ENCODE measurements around the gene USP36.
"Not testable (repeated sequence)": the region's sequence is repeated elsewhere in the genome, so short reads cannot be mapped to it uniquely, and the experiment has no call there.

USP36 gene

GRCh38 chr17:78781104-78781892 is 59.3 kb downstream of the USP36 start:
- Histone ChIP-seq H3K4me3 (peak overlapping the region; percentile 56), H3K9me3 (no peaks in the 10 kb centered on the region), H3K27me3 (ENCODE audit: low read depth) (no peaks in the 10 kb centered on the region), H3K4me1 (peaks cover 8% of the 10 kb centered on the region), H3K36me3 (replicated peaks) (0 out of 2 replicates have a peak, but pooled peaks cover 2% of the 10 kb centered on the region)
- peak in 1 of 2 experiments; percentile 65 for DNase-seq (ENCODE audit: low spot score in 2 of 2)
- in situ Hi-C loops (cut with MboI; ENCODE audit: low sequenced_read_pairs), result no loop called here

GRCh38 chr17:78780335-78780734 is 60.3 kb downstream of the USP36 start:
- Histone ChIP-seq H3K4me1 (peaks cover 8% of the 10 kb centered on the region), H3K4me3 (no peak overlapping the region; the same call in 1 of the 2 replicates), H3K36me3 (replicated peaks) (0 out of 2 replicates have a peak, but pooled peaks cover 2% of the 10 kb centered on the region), H3K9me3 (no peaks in the 10 kb centered on the region), H3K27me3 (ENCODE audit: low read depth) (no peaks in the 10 kb centered on the region)
- DNase-seq (ENCODE audit: low spot score in 2 of 2), result no peak
- in situ Hi-C loops (cut with MboI; ENCODE audit: low sequenced_read_pairs), result no loop called here

GRCh38 chr17:78779850-78780249 is 60.8 kb downstream of the USP36 start:
- H3K4me3 ChIP-seq, result no peak overlapping the region
- H3K9me3 ChIP-seq, result no peaks in the 10 kb centered on the region
- H3K36me3 ChIP-seq (replicated peaks), result 0 out of 2 replicates have a peak, but pooled peaks cover 2% of the 10 kb centered on the region
- no peak for DNase-seq (ENCODE audit: low spot score in 2 of 2)
- in situ Hi-C loops (cut with MboI; ENCODE audit: low sequenced_read_pairs), result no loop called here
- H3K4me1 ChIP-seq, result peaks cover 8% of the 10 kb centered on the region
- no peaks in the 10 kb centered on the region for H3K27me3 ChIP-seq (ENCODE audit: low read depth)

GRCh38 chr17:78779286-78779651 is 61.3 kb downstream of the USP36 start:
- H3K36me3 ChIP-seq (replicated peaks); H3K27me3 ChIP-seq (ENCODE audit: low read depth); DNase-seq (ENCODE audit: low spot score in 2 of 2); in situ Hi-C loops (cut with MboI; ENCODE audit: low sequenced_read_pairs); H3K9me3 ChIP-seq; H3K4me1 ChIP-seq; H3K4me3 ChIP-seq: not testable (repeated sequence)

- H3K36me3 ChIP-seq (replicated peaks), result 0 out of 2 replicates have a peak, but pooled peaks cover 2% of the 10 kb centered on the region
- H3K9me3 ChIP-seq, result no peaks in the 10 kb centered on the region
- in situ Hi-C loops (cut with MboI; ENCODE audit: low sequenced_read_pairs), result no loop called here
- H3K4me1 ChIP-seq, result peaks cover 8% of the 10 kb centered on the region
- H3K4me3 ChIP-seq, result no peak overlapping the region
- DNase-seq (ENCODE audit: low spot score in 2 of 2), result no peak
- H3K27me3 ChIP-seq (ENCODE audit: low read depth), result no peaks in the 10 kb centered on the region
Observed at GRCh38 chr17:78777881-78778280, 62.7 kb downstream of the USP36 start.

- in situ Hi-C loops (cut with MboI; ENCODE audit: low sequenced_read_pairs), result no loop called here
- Histone ChIP-seq H3K9me3 (no peaks in the 10 kb centered on the region), H3K4me3 (no peak overlapping the region), H3K4me1 (no peaks in the 10 kb centered on the region; the same call in 1 of the 2 replicates), H3K36me3 (replicated peaks) (0 out of 2 replicates have a peak, but pooled peaks cover 2% of the 10 kb centered on the region), H3K27me3 (ENCODE audit: low read depth) (no peaks in the 10 kb centered on the region)
- DNase-seq (ENCODE audit: low spot score in 2 of 2), result no peak
Observed at GRCh38 chr17:78774956-78775571, 65.5 kb downstream of the USP36 start.

GRCh38 chr17:78774453-78774852 is 66.2 kb downstream of the USP36 start:
- H3K36me3 ChIP-seq (replicated peaks), result 0 out of 2 replicates have a peak, but pooled peaks cover 2% of the 10 kb centered on the region
- no peak overlapping the region for H3K4me3 ChIP-seq
- H3K4me1 ChIP-seq, result no peaks in the 10 kb centered on the region
- H3K9me3 ChIP-seq, result no peaks in the 10 kb centered on the region
- no peaks in the 10 kb centered on the region for H3K27me3 ChIP-seq (ENCODE audit: low read depth)
- in situ Hi-C loops (cut with MboI; ENCODE audit: low sequenced_read_pairs), result no loop called here
- no peak for DNase-seq (ENCODE audit: low spot score in 2 of 2)

GRCh38 chr17:78771758-78772382 is 68.7 kb downstream of the USP36 start:
- no peaks in the 10 kb centered on the region for H3K36me3 ChIP-seq (replicated peaks)
- no peaks in the 10 kb centered on the region for H3K27me3 ChIP-seq (ENCODE audit: low read depth)
- DNase-seq (ENCODE audit: low spot score in 2 of 2), result no peak
- H3K9me3 ChIP-seq, result no peaks in the 10 kb centered on the region
- in situ Hi-C loops (cut with MboI; ENCODE audit: low sequenced_read_pairs), result no loop called here
- peaks cover 15% of the 10 kb centered on the region for H3K4me1 ChIP-seq
- H3K4me3 ChIP-seq, result no peak overlapping the region

GRCh38 chr17:78769196-78769773 is 71.3 kb downstream of the USP36 start:
- in situ Hi-C loops (cut with MboI; ENCODE audit: low sequenced_read_pairs), result no loop called here
- no peak overlapping the region for H3K4me3 ChIP-seq
- peaks cover 24% of the 10 kb centered on the region for H3K4me1 ChIP-seq
- H3K27me3 ChIP-seq (ENCODE audit: low read depth), result no peaks in the 10 kb centered on the region
- no peaks in the 10 kb centered on the region for H3K9me3 ChIP-seq
- no peaks in the 10 kb centered on the region for H3K36me3 ChIP-seq (replicated peaks)
- DNase-seq (ENCODE audit: low spot score in 2 of 2), result no peak

- Histone ChIP-seq H3K36me3 (replicated peaks) (no peaks in the 10 kb centered on the region), H3K9me3 (no peaks in the 10 kb centered on the region), H3K4me1 (peaks cover 24% of the 10 kb centered on the region), H3K4me3 (no peak overlapping the region), H3K27me3 (ENCODE audit: low read depth) (no peaks in the 10 kb centered on the region)
- in situ Hi-C loops (cut with MboI; ENCODE audit: low sequenced_read_pairs), result no loop called here
- DNase-seq (ENCODE audit: low spot score in 2 of 2), result peak in 1 of 2 experiments; percentile 44
Observed at GRCh38 chr17:78767806-78768205, 72.8 kb downstream of the USP36 start.

GRCh38 chr17:78766743-78767294 is 73.8 kb downstream of the USP36 start:
- no peaks in the 10 kb centered on the region for H3K36me3 ChIP-seq (replicated peaks)
- H3K4me3 ChIP-seq, result no peak overlapping the region
- H3K27me3 ChIP-seq (ENCODE audit: low read depth), result no peaks in the 10 kb centered on the region
- H3K4me1 ChIP-seq, result peaks cover 24% of the 10 kb centered on the region
- in situ Hi-C loops (cut with MboI; ENCODE audit: low sequenced_read_pairs), result no loop called here
- H3K9me3 ChIP-seq, result no peaks in the 10 kb centered on the region
- DNase-seq (ENCODE audit: low spot score in 2 of 2), result no peak

GRCh38 chr17:78766225-78766624 is 74.4 kb downstream of the USP36 start:
- in situ Hi-C loops (cut with MboI; ENCODE audit: low sequenced_read_pairs), result no loop called here
- Histone ChIP-seq H3K4me1 (peaks cover 24% of the 10 kb centered on the region), H3K9me3 (no peaks in the 10 kb centered on the region), H3K27me3 (ENCODE audit: low read depth) (no peaks in the 10 kb centered on the region), H3K4me3 (no peak overlapping the region), H3K36me3 (replicated peaks) (no peaks in the 10 kb centered on the region)
- no peak for DNase-seq (ENCODE audit: low spot score in 2 of 2)

GRCh38 chr17:78765821-78766220 is 74.8 kb downstream of the USP36 start:
- Histone ChIP-seq H3K4me1 (peaks cover 24% of the 10 kb centered on the region), H3K9me3 (no peaks in the 10 kb centered on the region)
- in situ Hi-C loops (cut with MboI; ENCODE audit: low sequenced_read_pairs), result no loop called here

More at GRCh38 chr17:78765821-78766220, 74.8 kb downstream of the USP36 start:
- no peaks in the 10 kb centered on the region for H3K36me3 ChIP-seq (replicated peaks)
- H3K4me3 ChIP-seq, result no peak overlapping the region
- H3K27me3 ChIP-seq (ENCODE audit: low read depth), result no peaks in the 10 kb centered on the region
- no peak for DNase-seq (ENCODE audit: low spot score in 2 of 2)

Measured in HAP-1 (cell line).